ENCODE results near the gene TMEM69.
"Not testable (repeated sequence)": the region's sequence is repeated elsewhere in the genome, so short reads cannot be mapped to it uniquely, and the experiment has no call there.

TMEM69 gene

DNA sequence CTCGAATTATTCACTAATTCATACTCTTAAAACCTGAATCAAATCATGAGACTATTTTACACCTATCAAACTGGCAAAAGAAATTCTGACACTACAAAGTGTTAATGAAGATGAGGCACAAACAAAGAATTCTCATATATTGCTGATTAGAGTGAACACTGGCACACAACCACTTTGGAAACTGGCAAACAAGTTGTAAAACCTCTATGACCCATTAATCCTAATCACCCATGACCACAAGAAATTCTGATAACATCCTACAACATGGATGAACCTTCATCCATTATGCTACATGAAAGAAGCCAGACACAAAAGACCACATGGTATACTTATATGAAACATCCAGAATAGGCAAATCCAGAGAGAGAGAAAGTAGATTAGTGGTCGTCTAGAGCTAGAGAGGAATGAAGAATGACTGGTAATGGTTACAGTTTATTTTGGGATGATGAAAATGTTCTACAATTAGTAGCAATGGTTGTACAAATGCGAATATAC is 10.2 kb upstream of the TMEM69 start:
- DNase-seq (ENCODE audit: low spot score) = no peak

DNA sequence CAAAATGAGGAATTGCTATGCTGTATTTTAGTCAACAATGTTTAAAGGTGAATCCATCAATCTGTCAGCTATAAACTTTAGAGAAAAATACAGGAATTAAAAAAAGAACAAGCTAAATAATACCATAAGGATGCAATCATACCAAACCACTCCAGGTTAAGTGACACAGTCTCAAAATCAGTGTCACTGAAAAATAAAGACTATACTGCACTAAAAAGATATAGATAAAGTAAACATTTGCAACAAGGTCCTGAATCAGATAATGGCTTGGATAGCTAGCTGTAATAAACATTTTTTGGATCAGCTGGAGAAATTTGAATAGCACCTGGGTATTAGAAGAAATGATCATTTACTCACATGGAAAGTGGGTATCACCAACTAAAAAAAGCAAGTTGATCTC is 9.5 kb upstream of the TMEM69 start:
- no peak for DNase-seq (ENCODE audit: low spot score)

DNA sequence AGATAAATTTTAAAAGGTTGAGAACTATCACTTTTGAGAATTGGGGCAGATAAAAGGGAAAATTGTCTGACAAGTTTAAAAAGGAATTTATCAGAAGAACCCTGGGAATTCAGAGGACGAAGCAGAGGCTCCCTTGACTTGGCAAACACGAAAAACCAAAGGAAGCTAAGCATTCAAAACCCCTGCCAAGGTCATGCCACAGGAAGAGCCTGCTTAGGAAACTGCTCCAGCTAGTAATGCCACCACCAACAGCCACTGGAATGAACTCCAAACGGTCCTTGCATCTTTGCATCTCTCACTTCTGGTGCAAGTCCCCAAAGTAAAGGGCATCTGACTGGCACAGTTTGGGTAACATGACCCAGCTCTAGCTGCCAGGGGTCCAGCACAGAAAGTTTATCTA is 8.9 kb upstream of the TMEM69 start:
- peak; percentile 34 for DNase-seq (ENCODE audit: low spot score)

DNA sequence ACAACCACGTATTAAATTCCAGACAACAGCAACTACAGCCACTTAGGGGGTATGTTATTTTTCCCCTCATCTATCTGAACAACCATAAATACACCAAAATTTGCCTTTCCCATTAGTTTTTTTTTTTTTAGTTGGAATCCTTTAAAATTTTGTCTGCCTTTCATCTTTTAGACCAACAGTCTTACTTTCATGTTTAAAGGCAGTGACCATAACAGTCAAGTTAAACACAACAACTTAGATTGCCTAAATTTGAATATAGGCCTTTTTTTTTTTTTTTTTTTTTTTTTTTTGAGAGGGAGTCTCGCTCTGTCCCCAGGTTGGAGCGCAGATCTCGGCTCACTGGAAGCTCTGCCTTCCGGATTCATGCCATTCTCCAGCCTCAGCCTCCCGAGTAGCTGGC is 5.0 kb upstream of the TMEM69 start:
- DNase-seq (ENCODE audit: low spot score) = no peak

DNA sequence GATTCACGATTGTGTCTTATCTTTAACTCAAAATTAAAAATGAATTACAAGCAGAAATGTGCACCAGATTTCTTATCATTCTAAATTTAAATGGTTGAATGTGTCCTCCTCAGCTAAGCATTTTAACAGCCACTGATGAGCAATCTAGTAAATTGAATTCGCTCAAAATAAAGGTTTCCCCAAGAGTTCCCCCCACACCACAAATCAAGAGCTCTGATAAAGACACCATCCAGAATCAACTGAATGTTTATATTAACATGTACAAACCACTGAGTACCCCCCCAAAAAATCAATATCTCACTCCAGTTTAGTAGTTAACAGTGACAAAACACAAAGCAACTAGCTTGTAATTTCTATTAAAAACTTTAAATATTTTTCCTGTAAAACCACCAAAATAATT is 3.6 kb upstream of the TMEM69 start:
- DNase-seq (ENCODE audit: low spot score) = no peak

DNA sequence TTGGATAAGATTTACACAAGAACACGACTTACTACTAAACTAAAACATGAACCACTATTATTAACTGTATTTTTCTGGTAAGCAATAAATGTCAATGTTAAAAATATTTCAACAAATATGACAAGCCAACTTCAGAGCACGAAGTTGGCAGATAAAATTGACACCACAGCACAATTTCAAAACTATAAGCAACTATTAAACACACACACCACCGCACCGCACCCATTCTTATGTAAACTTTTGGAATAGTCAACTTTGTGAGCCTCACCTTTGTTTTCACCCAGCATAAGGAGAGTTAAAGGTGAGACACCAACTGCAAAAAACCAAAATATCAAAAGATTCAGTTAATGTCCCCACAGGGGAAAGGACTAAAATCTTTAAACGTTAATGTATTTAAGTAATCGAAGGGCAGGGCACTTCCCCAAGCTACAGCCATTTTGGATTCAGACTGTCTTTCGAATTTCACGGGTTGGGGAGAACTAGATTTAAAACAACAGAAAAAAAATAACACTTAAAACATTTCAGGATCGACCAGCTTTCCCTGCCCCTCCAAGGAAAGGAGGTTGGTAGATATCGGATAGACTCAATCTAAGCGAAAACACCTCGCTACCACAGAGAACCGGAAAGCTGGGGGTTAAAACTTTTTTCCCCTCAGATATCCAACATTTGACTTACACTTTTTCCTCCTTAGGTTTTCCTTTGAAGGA is 2.5 kb upstream of the TMEM69 start:
- DNase-seq (ENCODE audit: low spot score) = peak; percentile 71

DNA sequence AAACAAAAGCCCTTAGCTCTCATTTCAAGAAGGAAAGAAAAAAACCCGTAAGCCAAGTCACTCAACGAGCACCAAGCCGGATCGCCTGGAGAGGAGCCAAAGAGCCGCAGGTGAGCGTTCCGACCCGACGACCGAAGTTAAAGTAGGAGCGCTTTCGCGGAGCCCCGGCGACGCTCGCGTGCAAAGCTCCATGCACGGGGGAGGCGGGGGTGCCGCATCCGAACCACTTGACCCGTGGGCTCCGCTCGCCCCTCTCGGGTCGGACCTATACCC is 2.0 kb upstream of the TMEM69 start:
- no peak for DNase-seq (ENCODE audit: low spot score)

DNA sequence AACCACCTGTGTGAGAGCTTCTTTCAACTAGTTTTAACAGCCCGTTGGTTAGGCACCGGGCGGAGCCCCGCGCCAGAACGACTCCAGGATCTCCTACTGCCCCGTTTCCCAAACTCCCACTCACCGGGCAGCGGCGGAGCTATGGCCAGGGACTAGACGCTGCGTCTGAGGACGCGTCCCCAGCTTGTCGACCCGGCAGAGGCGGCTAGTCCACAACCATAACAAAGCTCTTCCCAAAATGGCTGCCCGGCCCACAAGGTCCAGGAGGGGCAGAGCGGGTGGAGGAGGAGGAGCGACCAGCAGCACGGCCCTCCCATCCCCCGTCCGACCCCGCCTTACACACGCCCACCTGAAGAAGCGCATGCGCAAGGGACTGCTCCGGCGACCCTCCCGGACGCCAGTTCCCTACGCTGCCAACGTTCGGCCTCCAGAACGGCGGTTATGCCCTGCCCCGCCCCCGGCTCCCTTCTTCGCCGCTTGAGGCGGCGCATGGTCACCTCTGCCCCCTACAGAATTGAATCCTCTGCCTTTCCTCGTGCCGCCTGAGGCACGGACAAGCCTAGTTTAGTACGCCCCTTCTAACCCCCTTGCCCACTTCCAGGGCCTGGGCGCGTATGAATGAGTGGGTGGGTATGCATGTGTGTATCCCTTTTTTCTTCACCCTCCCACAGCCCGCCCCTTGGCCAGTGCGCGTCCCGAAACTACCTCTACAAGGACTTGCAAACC is 1.5 kb upstream of the TMEM69 start, which contains the start of gene GPBP1L1:
Gene GPBP1L1, minus strand, starts transcription at position 246 of the 726 bp plus-strand sequence. CDS start 27,446 bp downstream, outside the sequence.
- DNase-seq (ENCODE audit: low spot score) = peak; percentile 97

DNA sequence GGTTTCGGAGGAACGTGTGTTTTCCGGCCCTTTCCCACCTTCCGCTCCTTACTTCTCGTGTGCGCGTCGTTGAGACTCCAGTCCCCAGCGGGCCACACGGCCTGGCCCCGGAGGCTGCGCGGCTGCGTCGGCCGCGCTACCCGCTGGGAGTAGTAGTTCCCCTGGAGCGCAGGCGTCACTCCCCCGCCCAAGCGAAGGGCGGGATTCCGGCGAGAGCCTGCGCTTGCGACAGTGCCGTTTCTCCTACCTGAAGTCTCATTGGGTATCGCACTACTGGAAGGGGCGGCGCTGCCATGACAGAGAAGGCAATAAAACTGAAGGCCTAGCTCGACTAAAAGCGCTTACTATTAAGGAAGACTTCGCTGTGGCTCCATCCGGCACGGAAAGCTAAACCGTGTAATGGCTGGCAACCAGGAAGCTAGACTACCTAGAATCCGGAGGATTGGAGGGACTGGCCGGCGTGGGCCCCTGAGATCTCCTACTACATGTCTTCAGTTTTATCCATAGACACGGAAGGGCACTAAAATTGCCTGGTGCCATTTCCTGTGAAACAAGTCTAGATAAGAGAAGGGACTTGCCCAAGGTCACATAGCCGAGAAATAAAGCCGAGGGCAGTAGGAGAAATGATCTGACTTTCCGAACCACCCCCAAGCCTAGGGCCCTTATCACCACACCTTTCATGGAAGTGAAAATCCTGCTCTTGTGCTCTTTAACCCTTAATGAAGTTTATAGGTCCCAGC is 797 bp upstream of the TMEM69 start:
- DNase-seq (ENCODE audit: low spot score) = peak; percentile 99

DNA sequence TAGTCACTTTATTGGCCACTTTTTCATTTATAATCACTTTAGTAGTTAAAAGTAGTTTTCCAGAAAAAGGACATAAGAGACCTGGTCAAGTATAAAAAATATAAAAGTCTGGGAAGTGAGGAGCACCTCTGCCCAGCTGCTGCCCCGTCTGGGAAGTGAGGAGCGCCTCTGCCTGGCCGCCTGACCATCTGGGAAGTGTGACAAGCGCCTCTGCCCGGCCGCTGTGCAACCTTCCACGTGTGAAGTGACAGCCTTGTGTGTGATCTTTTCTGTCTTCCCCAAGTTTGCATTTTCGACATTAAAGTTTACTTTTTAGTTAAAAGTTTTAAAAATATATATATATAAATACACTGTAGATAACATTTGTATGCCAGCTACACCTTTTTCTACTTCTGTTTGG is 5.8 kb downstream of the TMEM69 start:
- not testable (repeated sequence) for DNase-seq (ENCODE audit: low spot score)

DNA sequence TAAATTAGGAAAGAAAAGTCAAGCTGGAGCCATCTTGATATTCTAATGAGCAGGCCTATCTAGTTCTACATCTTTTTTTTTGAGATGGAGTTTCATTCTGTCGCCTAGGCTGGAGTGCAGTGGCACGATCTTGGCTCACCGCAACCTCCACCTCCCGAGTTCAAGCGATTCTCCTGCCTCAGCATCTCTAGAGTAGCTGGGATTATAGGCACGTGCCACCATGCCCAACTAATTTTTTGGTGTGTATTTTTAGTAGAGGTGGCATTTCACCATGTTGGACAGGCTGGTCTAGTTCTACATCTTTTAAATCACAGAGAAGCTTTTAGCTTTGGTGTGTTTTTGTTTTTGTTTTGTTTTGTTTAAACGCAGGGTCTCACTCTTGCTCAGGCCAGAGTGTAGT is 6.8 kb downstream of the TMEM69 start:
- DNase-seq (ENCODE audit: low spot score) = no peak

DNA sequence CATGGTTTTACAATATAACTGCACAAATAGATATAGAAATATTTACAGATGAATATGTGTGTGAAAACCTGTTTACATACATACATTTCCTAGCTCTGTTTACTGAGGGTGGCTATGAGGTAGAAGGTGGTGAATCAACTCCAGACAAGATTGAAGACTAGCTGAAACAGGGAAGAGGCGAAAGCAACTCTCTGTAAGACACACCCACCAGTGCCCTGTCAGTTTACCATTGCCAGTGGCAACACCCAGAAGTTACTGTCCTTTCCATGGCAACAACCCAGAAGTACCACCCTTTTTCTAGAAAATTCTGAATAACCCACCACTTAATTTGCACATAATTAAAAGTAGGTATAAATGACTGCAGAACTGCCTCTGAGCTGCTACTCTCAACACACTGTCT is 16.7 kb downstream of the TMEM69 start:
- DNase-seq (ENCODE audit: low spot score) = no peak

DNA sequence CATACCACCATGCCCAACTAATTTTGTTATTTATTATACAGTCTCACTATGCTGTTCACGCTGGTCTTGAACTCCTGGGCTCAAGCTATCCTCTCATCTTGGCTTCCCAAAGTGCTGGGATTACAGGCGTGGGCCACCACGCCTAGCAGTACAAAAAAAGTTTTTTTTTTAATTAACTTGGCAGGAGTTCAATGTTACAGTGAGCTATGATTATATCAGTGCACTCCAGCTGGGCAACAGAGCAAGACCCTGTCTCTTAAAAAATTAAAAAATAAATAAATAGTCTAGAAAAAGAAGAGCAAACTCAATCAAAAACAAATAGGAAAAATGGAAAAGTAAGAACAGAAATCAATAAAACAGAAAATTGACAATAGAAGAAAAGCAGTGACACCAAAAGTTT is 25.7 kb downstream of the TMEM69 start:
- DNase-seq (ENCODE audit: low spot score) = no peak

DNA sequence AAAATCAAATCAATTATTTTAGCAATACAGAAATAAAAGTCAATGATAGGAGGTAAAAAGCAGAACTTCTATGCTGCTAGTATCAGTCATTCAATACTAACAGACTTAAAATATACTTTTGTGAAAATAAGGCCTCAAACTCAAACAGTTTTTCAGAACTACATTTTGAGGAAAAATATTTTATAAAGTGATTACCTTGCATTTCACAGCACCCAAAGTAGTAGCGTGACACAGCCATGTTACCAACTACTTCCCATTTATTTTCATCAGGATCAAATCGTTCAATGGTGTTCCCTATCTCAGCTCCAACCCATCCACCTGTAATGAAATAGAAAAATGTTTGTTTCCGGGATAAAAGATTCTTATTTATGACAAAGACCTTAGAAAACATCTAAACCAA is 28.7 kb downstream of the TMEM69 start:
- no peak for DNase-seq (ENCODE audit: low spot score)

DNA sequence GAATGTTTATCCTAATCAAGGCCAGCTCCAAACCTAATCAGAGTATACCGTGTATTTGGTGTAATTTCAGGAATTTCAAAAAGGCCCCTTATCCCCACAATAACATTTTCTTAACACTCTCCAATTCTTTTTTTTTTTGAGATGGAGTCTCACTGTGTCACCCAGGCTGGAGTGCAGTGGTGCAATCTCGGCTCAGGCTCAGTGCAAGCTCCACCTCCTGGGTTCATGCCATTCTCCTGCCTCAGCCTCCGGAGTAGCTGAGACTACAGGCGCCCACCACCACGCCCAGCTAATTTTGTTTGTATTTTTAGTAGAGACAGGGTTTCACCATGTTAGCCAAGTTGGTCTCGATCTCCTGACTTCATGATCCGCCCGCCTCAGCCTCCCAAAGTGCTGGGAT is 29.4 kb downstream of the TMEM69 start:
- not testable (repeated sequence) for DNase-seq (ENCODE audit: low spot score)

DNA sequence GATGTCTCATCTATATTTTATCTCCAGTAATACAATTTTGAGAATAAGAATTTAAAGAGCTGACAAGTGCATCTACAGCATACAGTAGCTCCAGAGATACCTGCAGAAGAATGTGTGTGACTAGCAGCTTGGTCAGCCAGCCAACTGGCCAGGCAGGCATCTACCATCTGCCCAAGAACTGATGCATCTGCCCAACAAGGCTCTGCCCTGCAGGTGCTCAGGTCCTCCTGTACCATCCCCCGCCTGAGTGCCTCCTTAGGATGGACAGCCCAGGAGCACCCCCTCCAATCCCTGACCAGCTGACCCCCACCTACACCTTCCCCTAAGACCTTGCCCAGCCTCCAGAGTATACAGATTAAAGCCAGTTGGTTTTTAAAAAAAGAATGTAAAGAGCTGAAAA is 30.3 kb downstream of the TMEM69 start:
- DNase-seq (ENCODE audit: low spot score) = no peak

DNA sequence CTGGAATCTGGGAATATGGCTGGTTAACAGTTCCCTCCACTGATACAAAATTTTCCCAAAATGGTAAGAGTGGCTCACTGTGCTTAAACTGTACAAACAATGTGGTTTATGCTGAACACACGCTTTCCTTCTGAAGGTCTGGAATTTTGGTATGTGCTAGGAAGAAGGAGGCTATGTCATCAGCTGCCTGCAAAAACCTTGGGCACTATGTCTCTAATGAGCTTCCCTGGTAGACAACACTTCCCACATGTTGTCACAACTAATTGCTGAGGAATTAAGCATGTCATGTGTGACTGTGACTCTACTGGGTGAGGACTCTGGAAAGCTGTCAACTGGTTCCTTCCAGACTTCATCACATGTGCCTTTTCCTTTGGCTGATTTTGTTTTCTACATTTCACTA is 33.2 kb downstream of the TMEM69 start:
- no peak for DNase-seq (ENCODE audit: low spot score)

DNA sequence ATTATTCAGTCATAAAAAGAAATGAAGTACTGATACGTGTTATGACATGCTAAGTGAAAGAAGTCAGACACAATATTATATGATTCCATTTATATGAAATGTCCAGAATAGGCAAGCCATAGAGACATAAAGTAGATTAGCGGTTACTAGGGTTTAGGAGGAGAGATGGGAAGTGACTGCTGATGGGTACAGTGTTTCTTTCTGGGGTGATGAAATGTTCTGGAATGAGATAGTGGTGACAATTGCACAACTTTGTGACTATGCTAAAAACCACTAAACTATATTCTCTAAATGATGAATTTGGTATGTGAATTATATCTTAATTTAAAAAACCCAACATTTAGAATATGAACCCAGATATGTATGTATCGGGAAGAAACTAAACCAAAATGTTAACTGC is 34.8 kb downstream of the TMEM69 start:
- DNase-seq (ENCODE audit: low spot score) = no peak

DNA sequence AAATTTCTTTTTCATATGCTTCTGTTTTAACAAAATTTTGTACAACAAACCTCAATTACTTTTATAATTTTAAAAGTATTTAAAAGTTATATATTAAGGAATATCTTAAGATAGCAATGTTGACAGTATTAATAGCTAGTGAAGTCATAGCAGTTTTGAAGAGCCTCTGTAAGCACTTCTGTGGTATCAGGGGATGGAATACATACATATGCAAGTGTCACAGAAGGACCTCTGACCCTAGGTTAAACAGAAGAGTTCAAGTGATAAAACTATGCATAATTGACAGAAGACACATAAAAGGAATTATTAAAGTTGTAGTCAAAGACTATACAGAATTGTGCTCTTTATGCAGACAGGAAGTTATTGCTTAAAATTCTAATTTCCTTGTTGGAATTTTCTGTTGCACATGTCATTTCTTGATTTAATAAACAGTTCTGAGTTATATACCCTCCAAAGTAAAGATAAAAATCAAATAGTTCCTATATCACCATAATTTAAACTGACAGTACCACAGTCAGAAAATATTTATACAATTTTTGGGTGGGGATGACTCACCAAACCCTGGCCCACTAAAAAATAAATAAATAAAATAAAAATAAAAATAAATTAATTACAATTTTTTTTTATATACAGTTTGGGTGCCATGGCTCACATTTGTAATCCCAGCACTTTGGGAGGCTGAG is 35.4 kb downstream of the TMEM69 start:
- no peak for DNase-seq (ENCODE audit: low spot score)

DNA sequence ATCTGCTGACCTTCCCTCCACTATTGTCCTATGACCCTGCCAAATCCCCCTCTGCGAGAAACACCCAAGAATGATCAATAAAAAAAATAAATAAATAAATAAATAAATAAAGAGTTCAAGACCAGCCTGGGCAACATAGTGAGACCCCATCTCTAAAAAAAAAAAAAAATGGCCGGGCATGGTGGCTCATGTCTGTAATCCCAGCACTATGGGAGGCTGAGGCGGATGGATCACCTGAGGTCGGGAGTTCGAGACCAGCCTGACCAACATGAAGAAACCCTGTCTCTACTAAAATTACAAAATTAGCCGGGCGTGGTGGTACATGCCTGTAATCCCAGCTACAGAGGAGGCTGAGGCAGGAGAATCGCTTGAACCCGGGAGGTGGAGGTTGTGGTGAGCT is 38.0 kb downstream of the TMEM69 start:
- not testable (repeated sequence) for DNase-seq (ENCODE audit: low spot score)

DNA sequence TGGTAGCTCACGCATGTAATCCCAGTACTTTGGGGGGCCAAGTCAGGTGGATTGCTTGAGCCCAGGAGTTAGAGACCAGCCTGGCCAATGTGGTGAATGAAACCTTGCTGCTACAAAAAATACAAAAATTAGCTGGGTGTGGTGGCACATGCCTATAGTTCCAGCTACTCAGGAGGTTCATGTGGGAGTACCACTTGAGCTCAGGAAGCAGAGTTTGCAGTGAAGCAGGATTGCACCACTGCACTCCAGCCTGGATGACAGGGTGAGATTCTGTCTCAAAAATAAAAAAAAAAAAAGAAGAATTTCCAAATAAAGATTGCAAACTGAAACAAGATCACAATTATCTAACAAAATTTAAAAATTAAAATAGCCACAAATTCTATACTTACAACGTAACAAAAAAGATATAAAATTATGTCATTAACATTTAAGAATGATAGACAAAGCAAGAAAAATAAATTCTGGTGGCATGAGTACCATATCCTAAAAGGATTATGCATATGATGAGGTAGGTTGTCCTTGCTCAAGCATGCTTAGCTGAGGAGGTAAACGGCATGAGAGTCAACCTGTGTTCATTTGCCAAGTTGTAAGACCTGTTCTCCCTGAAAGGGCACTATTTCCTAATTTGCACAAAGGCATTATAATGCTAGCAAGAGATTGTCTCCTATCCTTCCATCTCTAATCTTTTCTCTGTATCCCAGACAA is 42.2 kb downstream of the TMEM69 start:
- DNase-seq (ENCODE audit: low spot score) = no peak

DNA sequence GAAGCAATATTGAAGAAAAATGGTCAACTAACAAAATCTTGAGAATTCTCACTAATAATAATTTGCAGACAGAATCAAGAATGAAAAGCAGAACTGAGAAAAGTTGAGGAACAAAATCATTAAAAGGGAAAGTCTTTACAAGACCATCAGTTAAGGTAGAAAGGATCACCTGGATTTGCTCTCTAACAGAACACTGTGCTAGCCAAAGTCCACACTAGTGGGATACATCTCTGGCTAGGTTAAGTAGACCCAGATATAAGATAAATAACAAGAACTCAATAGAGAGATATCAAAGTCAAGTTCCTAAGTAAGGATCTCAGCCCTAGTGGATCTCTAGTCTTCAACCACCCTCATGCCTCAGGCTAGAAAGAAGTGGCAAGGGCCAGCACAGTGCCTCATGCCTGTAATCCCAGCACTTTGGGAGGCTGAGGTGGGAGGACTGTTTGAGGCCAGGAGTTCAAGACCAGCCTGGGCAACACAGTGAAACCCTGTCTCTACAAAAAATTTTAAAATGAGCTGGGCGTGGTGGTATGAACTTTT is 42.9 kb downstream of the TMEM69 start:
- DNase-seq (ENCODE audit: low spot score) = no peak
